GM21381 (cell line): ENCODE measurements around the gene TLCD1.

Experiments used
- ATAC-seq: cut with Tn5 transposase; IDR thresholded peaks from one replicate; pipeline ENCODE4 v1.9.1; 2021; ENCODE audit warnings: mild to moderate bottlenecking, moderate library complexity; ENCODE audit not compliant: unreplicated experiment

The TLCD1 gene

DNA sequence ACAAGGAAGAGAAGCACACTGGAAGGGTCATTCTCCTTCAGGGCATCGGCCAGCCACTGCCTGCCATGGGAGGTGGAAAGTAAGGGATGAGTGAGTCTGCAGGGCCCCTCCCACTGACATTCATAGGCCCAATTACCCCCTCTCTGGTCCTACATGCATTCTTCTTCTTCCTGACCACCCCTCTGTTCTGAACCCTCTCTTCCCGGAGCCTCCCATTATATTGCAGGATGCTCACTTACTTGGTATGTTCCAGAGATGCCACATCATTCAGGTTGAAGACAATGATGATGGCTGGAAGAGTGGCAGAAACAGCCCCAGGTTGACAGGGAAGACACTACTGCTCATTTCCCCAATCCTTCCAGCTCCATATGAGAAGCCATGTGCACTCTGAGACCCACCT is 10.8 kb downstream of the TLCD1 start:
- ATAC-seq = no peak

DNA sequence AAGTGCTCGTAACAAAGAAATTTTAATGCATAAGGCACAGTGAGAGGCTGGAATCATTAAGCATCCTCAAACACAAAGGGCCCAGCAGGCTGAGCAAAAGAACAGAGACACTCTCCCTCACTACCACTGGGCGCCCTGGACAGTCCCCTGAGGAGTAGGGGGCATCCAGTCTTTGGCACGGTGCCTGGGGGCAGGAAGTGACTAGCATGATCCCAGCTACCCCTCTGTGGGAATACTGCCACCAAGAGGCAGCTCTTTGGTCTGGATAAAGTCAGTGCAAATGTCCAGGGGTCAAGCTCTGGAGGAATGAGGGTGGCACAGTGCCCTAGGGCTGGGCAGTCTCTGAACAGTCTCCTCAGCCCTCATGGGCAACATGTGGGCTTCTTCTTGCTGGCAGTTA is 11.8 kb downstream of the TLCD1 start:
- ATAC-seq = no peak

DNA sequence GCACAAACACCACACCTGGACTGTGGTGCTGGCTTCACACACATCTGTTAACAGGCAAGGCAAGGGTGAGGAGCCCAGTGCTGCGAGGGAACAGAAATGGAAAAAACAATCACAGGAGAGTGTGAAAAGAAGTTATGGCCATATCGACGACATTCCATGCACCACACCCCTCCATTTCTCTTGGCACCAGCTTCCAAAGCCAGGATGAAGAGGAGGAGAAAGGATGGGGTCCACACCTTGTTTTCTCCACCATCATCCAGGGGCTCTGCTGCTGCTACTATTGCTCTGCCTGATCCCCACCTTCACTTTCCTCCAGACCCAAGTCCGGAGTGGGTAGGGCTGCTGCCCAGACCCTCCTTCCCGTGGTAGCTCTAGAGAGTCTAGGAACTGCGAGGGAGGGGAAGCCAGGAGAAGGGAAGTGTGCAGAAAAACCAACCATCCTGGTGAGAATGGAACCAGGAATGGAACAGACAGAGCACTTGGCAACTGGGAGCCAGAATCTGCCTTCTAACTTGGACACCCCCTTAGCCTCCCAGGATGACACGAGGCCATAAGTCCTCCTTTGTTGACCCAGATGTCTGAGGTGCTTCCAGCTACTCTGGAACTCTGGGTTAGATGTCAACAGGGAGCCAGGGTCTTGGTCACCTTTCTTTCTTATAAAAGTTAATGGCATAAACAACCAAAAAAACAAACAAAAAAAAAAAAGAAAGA is 13.2 kb downstream of the TLCD1 start:
- ATAC-seq = no peak

DNA sequence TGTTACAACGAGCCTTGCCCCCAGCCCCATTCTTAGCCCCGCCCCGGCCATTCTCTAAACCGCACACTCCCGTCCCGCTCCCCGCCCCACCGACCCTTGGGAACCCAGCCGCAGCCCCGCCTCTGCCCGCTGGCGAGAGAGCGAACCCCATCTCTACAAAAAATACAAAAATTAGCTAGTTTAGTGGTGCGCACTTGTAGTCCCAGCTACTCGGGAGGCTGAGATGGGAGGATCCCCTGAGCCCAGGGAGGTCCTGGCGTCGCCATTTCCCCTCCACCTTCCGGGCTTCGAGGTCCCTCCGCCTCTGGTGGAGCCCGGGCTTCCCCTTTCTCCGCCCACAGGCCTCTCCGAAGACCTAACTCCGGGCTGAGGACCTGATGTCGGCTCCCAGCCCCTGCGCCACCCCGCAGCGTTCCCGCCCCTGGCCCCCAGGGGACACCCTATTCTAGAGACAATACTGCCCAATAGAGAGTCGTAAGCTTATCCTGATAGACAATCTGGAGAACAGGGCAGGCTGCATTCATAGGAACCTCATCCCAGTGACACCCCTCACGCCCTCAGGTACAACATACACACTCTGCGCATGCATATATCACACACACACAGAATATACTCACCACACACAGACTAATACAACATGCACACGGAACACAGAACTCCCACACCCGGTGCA is 13.9 kb downstream of the TLCD1 start:
- no peak for ATAC-seq

DNA sequence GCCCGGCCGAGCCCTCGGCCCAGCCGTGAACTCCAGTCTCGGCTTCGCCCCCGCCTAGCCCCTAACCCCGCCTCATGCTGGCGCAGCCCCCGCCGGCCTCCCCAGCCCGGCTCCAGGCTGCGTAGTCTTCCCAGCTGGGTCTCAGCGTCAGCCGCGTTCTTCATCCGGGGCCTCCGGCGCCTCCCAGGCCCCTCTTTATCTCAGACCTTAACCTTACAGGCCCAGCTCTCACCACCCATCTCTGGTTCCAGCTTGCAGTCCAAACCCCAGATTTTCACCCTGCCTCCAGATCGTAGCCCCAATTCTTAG is 14.4 kb downstream of the TLCD1 start, which contains the start of gene PROCA1:
TSS of gene PROCA1 (minus strand) at position 166 of the 309 bp plus-strand sequence. CDS start 228 bp downstream, outside the sequence.
- peak; percentile 16 for ATAC-seq

DNA sequence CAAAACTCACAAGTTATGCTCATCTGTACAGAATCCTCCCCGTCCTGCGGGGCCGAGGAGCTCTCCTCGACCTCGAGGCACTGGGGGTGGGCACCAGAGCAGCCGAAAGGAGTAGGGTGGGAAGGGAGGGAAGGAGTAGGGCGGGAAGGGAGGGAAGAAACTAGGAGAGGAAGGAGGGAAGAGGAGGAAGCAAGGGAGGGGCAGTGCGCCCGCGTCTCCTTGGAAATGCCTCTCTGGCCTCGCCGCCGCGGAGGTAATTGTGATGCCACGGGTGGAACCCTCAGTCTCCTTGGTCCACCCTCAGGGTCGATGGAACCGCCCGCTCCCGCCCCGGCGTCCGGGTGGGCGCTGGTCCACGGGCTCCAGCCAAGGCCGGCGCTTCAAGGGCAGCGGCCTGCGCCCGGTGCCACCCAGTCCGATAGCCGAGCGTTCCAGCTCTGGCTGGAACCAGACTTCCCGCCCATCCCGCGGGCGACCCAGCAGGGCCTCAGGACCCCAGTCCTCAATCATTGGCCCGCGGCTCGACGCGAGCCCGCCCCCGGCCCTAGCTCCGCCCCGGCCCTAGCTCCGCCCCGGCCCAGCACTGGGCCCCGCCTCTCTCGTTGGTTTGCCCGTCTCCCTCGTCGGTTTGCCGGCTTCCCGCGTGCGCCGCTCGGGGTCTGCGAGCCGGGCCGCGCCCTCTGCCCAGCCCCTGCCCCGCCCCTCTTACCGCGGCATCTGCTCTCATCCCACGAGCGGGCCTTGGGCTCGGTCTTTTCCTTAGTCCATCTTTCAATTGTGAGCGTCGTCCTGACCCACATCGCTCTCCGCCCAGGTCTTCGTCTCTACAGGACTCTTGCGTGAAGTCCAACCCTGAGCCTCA is 14.9 kb downstream of the TLCD1 start:
- peak; percentile 73 for ATAC-seq

DNA sequence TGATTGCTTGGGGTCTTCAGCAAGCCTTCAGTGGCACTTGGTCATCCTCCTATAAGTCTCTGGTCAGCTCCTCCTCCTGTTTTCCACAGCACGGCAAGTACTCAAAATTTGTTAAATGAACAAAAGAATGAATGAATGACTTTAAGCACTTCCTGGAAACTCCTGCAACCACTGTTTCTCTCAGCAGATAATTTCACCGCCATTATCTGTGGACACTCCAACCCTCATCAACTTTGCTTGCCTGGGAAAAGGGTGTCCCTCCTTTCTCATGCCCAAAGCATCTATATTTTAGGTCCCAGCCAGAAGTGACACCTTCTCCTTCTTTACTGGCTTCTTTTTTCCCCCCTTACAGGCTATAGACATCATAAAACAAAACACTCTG is 18.7 kb downstream of the TLCD1 start:
- no peak for ATAC-seq

DNA sequence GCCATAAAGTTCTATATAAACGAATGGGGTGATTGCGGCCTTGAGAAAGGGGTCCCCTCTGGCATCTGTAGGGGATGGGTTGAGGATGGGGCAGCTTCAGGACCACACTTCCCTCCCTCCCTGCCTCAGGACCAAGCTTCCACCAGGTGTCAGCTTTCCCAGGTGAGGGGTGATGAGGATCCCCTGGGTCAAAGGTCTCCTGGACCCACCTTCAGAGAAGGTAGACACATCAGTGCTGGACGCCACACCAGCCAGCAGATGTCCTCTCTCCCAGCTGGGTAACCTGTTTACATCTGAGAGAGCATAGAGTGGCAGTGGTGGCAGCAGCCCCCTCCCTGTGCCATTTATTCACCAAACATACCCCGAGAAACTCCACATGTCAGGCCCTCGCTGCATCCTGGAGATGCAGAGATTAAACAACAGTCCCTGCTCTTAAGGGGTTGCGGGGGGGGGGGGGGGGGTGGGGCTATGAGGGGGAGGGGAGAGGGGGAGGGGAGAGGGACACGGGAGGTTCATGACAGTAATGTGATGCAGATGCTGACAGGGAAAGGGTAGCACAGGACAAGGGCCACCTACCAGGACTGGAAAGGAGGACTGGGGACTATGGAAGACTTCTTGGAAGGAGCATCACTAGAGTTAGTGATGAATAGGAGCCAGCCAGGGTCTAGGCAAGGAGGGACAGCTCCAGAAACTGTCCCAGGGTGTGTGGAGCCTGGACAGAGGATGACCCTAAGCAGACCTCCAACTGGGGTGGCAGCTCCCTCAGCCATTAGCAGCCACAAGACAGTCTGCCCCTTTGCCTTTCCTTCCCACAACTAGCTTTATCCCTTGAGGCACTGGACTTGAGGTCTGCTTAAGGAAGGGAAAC is 19.3 kb downstream of the TLCD1 start:
- no peak for ATAC-seq

DNA sequence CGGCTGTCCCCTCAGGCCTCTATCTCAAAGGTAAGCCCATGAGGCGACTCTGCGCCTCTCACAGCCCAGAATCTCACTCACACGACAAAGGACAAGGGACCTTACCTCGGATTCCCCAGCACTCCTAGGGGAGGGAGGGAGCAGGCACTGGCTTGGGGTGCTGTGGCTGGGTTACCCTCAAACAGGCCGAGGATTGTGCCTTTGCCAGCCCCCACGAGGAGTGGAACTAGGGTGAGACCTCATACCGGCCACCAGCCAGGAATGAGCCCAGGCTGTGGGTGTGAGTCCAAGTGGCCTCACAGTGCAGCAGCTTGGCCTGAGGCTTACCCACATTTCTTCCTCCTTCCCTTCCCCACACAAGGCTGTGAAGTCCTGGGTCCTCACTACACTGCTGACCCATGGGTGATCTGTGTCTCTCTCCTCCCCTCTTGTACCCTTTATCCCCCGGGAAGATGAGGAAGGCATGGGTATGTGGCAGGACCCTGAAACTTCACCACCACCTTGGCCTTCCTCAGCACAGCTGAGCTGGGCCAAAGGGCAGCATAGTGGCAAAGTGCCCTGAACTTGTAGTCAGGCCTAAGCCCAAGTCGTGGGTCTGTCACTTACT is 20.2 kb downstream of the TLCD1 start:
- no peak for ATAC-seq

DNA sequence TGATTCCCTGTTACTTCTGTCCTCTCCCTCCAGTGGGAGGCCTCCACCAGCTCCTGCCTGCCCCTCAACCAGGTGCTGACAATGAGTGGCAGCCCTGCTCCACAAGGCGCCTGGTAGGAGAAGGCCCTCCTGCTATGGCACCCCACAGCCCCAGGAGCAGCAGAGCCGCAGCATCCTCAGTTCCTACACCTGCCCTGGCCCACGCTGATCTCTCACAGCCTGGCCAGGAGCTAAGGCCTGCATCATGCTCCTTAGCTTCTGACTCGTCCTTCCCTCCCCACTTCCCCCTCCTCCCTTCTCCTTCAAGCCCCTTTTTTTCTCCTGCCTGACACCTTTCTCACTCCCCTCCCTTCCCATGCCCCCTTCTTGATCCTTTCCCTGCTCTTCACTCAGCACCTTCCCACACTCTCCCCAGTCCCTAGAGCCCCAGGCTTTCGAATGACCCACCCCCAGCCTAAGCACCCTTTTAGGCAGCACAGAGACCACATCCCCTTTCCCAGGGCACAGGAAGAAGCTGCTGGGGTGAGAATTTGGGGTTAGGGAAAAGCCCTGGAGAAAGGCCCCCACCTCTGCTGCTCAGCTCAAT is 20.9 kb downstream of the TLCD1 start:
- no peak for ATAC-seq

DNA sequence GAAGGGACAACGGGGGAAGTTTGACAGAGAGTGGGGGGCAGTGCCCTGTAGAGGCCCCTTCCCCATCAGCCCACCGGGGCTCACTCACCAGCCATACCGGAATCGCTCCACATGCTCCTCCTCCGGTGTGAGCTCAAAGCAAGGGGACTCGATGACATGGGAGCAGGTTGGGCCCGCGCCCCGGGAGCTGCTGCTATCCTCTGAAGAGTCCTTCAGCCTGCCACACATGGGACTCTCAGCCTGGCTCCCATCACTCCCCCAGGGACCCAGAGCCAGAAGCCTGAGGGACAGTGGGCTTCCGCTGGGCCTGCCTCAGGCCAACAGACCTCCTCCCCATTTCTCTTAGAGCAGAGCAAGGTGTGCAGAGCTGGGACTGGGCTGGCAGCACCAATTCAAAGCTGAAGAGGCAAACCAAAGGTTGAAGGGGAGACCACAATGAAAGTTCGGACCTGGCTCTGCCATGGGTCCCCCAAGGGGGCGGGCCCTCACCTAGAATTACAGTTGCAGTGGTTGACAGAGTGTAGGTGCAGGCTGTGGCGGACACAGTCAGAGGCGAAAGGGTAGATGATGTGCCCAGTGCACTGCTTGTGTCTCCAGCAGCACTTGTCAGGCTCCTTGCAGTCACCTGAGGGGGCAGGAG is 21.7 kb downstream of the TLCD1 start:
- ATAC-seq = no peak

DNA sequence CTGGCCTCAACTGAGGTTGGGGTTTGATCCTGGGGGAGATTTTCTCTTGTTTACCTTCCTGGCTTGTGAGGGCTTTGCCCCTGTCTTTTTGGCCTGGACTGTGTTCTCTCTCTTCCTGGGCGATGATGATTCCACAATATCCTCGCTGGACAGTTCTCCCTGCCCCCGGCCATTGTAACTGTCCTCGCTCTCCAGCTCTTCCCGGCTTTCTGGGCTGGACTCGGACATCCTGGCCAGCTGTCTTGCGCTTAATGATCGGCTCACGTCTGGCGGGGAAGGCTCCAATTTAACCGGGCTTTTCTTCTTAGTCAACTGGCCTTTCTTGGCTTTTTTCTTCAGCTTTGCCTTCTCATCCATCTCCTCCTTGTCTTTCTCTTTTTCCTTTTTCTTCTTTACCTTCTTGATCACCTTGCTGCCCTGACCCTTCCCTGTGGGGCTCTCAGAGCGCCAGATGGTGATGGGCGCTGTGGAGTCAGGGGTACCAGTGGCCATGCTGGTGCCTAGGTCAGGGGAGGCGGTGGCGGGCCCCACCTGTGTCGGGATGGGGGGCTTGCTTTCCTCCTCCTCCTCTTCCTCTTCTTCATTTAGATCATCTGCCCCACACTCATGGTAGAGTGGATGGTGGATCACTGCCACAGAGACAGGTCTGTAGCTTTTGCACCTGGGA is 22.3 kb downstream of the TLCD1 start:
- no peak for ATAC-seq

DNA sequence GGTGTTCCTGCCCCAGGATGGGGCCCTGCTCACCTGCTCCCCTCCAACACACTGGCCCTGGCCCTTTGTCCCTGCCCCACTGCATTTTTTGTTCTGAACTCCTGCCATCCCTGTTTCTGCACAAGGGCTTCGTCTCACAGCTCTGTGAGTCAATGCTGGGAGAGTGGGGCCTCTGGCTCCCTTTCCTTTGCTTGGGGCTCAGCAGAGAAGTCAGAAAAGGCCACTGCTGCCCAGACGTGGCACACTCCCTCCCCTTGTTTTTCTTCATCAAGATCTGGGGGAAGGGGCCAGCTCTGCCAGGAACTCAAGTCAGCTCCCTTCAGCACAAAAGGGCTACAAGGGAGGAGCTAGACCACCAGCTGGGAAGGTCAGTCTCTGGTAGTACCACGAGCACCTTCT is 23.3 kb downstream of the TLCD1 start:
- no peak for ATAC-seq

DNA sequence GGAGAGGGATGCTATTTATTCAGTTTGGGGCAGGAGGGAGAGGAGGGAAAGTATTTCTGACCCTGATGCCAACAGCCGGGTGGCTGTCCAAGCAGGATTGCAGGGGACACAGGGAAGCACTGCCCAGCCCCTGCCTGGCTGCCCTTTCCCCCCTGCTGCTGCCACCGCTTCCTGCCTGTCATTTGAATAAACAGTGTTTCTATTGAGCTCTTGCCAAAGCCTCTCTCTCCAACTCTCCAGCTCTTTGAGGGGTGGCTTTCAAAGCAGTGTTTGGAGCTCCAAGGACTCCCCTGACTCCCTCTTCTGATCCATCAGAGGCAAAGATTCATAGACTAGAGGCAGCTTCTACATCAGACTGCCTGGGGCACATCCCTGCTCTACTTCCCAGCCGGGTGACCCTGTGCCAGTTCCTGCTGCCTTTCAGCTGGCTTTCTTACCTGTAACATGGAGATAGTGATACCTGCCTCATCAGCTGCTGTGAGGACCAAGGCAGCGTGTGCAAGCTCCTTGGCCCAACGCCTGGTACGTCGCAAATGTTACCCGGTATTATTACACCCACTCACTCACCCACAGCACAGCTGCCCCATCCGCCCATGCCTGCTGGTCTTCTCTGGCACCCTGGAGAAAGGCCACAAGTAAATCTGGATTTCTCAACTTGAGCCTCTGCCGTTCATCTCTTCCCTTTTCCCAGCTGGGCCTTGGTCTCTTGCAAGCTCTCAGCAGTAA is 23.8 kb downstream of the TLCD1 start:
- no peak for ATAC-seq

DNA sequence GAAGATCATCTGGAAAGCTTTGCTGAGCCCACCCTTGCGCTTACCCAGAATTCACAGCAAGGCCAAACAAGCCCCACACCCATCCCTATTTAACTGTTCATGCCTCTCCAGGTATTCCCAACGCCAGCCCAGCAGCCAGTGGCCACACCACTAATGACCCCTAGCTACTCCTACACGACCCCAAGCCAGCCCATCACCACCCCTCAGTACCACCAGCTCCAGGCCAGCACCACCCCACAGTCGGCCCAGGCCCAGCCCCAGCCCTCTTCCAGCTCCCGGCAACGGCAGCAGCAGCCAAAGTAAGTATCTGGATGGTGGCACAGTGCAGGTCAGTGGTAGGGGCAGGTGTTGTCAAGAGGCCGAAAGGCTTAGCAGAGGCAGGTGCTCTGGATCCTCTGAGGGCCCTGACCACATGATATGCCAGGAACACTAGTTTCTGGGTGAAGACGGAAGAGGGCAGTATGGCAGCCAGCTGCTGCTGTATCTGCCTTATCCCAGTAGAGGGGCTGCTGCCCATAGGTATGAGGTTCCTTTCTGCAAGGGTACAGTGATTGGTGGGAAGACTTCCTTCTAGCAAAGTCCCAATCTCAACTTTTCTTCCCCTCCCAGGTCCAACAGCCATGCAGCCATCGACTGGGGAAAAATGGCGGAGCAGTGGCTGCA is 25.1 kb downstream of the TLCD1 start:
- no peak for ATAC-seq

DNA sequence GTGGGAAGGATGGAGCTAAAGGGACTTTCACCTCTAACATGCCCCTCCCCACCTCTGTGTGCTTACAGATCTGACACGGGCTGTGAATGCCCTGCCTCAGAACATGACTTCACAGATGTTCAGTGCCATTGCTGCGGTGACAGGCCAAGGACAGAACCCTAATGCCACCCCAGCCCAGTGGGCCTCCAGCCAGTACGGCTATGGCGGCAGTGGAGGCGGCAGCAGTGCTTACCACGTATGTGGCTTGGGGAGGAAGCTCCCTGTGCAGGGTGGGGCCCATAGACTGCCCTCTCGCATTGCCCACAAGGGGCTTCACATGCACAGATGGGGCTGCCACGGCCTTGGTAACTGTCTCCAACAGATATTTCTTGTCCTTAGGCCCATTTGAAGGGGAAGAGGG is 25.8 kb downstream of the TLCD1 start:
- no peak for ATAC-seq

DNA sequence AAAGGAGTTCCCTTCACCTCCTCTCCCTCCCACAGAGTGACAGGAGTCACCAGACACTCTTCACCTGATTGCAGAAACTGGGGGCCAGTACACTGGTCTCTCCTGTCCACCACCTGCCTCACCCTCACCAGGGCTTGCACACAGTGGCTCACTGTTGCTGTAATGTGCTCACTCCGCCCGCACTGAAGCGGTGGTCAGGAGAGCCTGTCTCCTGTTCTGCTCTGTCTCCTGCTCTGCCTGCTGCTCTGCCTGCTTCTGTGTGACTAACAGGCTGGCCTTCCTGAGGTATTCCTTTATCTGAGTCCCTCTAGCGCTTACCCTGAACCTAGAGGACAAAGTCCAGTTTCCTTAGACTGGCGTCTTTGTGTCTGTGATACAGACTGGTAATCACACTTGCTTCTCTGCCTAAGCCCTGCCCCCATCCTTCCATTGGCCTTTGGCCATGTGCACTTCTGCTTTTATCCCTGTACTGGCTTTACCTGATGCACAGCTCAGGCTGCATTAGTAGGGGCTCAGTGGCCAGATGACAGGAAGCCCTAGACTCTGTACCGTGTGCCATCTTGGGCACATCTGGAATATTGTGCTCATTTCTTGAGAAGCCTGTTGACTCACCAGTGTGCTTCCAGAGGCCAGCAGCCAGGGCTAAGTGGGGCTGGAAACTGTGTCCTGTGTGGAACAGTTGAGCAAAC is 27.6 kb downstream of the TLCD1 start:
- no peak for ATAC-seq
